ENCODE results near the gene CLTA. TPM values are rescaled to one million over a fixed set of nuclear protein-coding genes. Genes with fewer than 3 reads are reported as not detected.

The CLTA gene
- total and polyA plus RNA-seq, 2 donors (not counting 3 experiments of a cell fraction or from before 2014, with no cell fraction given): 229 to 317 TPM

GRCh38 chr9:36151316-36152210 lies 39.2 kb upstream of the CLTA start:
- BruUV-seq (replicated peaks): TSS peak; percentile 62
- intact Hi-C loops (cut with micrococcal nuclease) (loop anchor here (1.0 to 2.0 kb wide), 2 partner anchors 15 to 48 kb away; partner anchors contain the start of gene GLIPR2), dilution Hi-C loops (cut with MboI; ENCODE audit: extremely low pct_ligation_motif_present, low sequenced_read_pairs) (no loop called here)
- Histone ChIP-seq H3K4me3 (replicated peaks in 1 of 3; ENCODE audit: insufficient read depth in 1 of 3, low read depth in 1 of 3, low read length in 3 of 3) (no peak overlapping the region), H2AFZ (ENCODE audit: low read depth, low read length) (peak overlapping the region; percentile 56), H3K4me2 (ENCODE audit: insufficient read depth, low read length) (peak overlapping the region; percentile 54), H3K9ac (replicated peaks; ENCODE audit: extremely low read depth, insufficient read depth, low read length) (peak overlapping the region; percentile 42), H4K20me1 (replicated peaks; ENCODE audit: control insufficient read depth, extremely low read depth, insufficient read depth, low read length) (no peaks in the 10 kb centered on the region), H3K9me1 (replicated peaks; ENCODE audit: control insufficient read depth, extremely low read depth, insufficient read depth, low read length) (no peaks in the 10 kb centered on the region), H3K27ac (ENCODE audit: insufficient read depth, low read depth, low read length) (peak overlapping the region; percentile 90), H3K79me2 (ENCODE audit: control insufficient read depth, insufficient read depth, low read length) (no peaks in the 10 kb centered on the region), H3K27me3 (ENCODE audit: control insufficient read depth in 2 of 2, insufficient read depth in 2 of 2, low read length in 2 of 2) (no peaks in the 10 kb centered on the region), H3K36me3 (ENCODE audit: control insufficient read depth in 2 of 2, extremely low read depth in 1 of 2, insufficient read depth in 2 of 2, low read length in 2 of 2) (no peaks in the 10 kb centered on the region), H3K9me3 (replicated peaks; ENCODE audit: control insufficient read depth, insufficient read depth, low read length) (no peaks in the 10 kb centered on the region), H3K4me1 (ENCODE audit: control insufficient read depth, extremely low read depth, insufficient read depth, low read length) (peaks cover 46% of the 10 kb centered on the region)
- CTCF ChIA-PET: interaction anchor here (0.9 to 2.2 kb wide), 4 partner anchors 12 to 48 kb away, joined by 3 to 9 read pairs (median 8); no protein-coding TSS in a partner anchor
- TF ChIP-seq MAX (IDR thresholded peaks at IDR 0.05; ENCODE audit: insufficient read depth, insufficient read length) (peak; percentile 17), JUN (IDR thresholded peaks at IDR 0.05; ENCODE audit: borderline replicate concordance, insufficient read depth, insufficient read length, low read depth) (peak; percentile 74), POLR2A (IDR thresholded peaks at IDR 0.05; ENCODE audit: low read depth, low read length) (no peak), MYC (IDR thresholded peaks at IDR 0.05; ENCODE audit: low read depth, low read length) (peak; percentile 35), EZH2 (IDR thresholded peaks at IDR 0.05; ENCODE audit: borderline replicate concordance, low read depth, low read length, severe bottlenecking) (no peak), FOS (IDR thresholded peaks at IDR 0.05; ENCODE audit: borderline replicate concordance, insufficient read depth, low read length) (peak; percentile 90), POLR2AphosphoS5 (IDR thresholded peaks at IDR 0.05; ENCODE audit: insufficient read depth, low read depth, low read length) (peak; percentile 82)
- POLR2A ChIA-PET: no interaction called here
- DNase-seq (ENCODE audit: low read depth, low spot score) (peak; percentile 78), FAIRE-seq (peak; percentile 94)

All from endothelial cell of umbilical vein (primary cell).